ENCODE data around the gene FBN2.

The FBN2 gene

DNA sequence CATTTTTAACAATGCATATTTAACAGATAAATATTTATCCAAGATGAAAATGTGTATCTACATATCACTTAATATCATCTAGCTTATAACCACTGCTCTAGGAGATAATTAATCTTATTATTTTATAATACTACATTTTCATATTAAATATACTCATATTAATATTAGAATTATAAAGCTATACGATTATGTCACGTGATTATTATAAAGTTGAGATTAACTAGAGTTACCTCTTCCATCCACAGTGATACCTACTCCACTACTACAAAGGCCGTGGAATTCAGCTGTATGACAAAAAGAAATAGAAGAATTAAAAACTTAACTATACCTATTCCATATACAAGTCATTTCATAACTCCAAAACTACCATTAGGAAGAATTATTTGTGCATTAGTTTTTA is 171.9 kb downstream of the FBN2 start:
- Histone ChIP-seq H4K20me1 (ENCODE audit: insufficient read depth, low read length, poor library complexity, severe bottlenecking) (no peaks in the 10 kb centered on the region), H3K9ac (ENCODE audit: low read depth, low read length, poor library complexity, severe bottlenecking) (no peak overlapping the region), H3K4me2 (ENCODE audit: low read depth, low read length, poor library complexity, severe bottlenecking) (no peak overlapping the region), H3K4me3 (ENCODE audit: low read length, poor library complexity, severe bottlenecking) (no peak overlapping the region), H3K9me3 (ENCODE audit: insufficient read depth, low read depth, low read length) (no peaks in the 10 kb centered on the region), H3F3A (ENCODE audit: low read depth) (no peaks in the 10 kb centered on the region), H3K27me3 (ENCODE audit: insufficient read depth, low read length, poor library complexity, severe bottlenecking) (no peaks in the 10 kb centered on the region), H3K36me3 (ENCODE audit: insufficient read depth, low read length) (no peaks in the 10 kb centered on the region), H3K9me2 (replicated peaks; ENCODE audit: low read depth, low read length) (no peaks in the 10 kb centered on the region), H3K4me1 (ENCODE audit: insufficient read depth, low read length, poor library complexity, severe bottlenecking) (no peaks in the 10 kb centered on the region), H3K79me2 (ENCODE audit: insufficient read depth, low read length) (no peaks in the 10 kb centered on the region), H2AFZ (ENCODE audit: low read length) (no peak overlapping the region)
- TF ChIP-seq, protein P1, sequence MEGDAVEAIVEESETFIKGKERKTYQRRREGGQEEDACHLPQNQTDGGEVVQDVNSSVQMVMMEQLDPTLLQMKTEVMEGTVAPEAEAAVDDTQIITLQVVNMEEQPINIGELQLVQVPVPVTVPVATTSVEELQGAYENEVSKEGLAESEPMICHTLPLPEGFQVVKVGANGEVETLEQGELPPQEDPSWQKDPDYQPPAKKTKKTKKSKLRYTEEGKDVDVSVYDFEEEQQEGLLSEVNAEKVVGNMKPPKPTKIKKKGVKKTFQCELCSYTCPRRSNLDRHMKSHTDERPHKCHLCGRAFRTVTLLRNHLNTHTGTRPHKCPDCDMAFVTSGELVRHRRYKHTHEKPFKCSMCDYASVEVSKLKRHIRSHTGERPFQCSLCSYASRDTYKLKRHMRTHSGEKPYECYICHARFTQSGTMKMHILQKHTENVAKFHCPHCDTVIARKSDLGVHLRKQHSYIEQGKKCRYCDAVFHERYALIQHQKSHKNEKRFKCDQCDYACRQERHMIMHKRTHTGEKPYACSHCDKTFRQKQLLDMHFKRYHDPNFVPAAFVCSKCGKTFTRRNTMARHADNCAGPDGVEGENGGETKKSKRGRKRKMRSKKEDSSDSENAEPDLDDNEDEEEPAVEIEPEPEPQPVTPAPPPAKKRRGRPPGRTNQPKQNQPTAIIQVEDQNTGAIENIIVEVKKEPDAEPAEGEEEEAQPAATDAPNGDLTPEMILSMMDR (conservative IDR thresholded peaks at IDR 0.05; ENCODE audit: low read length): no peak

DNA sequence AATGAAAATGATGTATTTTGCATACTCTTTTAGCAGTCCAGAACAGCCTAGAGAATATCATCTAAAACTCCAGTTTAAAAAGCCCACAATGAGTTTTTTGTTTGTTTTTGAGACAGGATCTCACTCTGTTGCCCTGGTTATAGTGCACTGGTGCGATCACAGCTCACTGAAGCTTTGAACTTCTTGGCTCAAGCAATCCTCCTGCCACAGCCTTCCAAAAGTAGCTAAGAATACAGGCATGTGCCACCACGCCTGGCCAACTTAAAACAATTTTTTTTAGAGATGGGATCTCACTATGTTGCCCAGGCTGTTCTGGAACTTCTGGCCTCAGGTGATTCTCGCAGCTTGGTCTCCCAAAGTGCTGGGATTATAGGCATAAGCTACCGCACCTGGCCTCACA is 175.7 kb downstream of the FBN2 start:
- H3K4me3 ChIP-seq (ENCODE audit: low read length, poor library complexity, severe bottlenecking): no peak overlapping the region
- no peaks in the 10 kb centered on the region for H3K27me3 ChIP-seq (ENCODE audit: insufficient read depth, low read length, poor library complexity, severe bottlenecking)
- TF ChIP-seq, protein P1 (conservative IDR thresholded peaks at IDR 0.05; ENCODE audit: low read length): no peak
- TF ChIP-seq EZH2phosphoT487 (IDR thresholded peaks at IDR 0.05; ENCODE audit: borderline replicate concordance): no peak
- no peak overlapping the region for H3K4me2 ChIP-seq (ENCODE audit: low read depth, low read length, poor library complexity, severe bottlenecking)
- H3K9me2 ChIP-seq (replicated peaks; ENCODE audit: low read depth, low read length): no peaks in the 10 kb centered on the region
- H3K79me2 ChIP-seq (ENCODE audit: insufficient read depth, low read length): no peaks in the 10 kb centered on the region
- H2AFZ ChIP-seq (ENCODE audit: low read length): no peak overlapping the region
- H4K20me1 ChIP-seq (ENCODE audit: insufficient read depth, low read length, poor library complexity, severe bottlenecking): no peaks in the 10 kb centered on the region
- no peaks in the 10 kb centered on the region for H3F3A ChIP-seq (ENCODE audit: low read depth)
- no peaks in the 10 kb centered on the region for H3K9me3 ChIP-seq (ENCODE audit: insufficient read depth, low read depth, low read length)
- no peak overlapping the region for H3K9ac ChIP-seq (ENCODE audit: low read depth, low read length, poor library complexity, severe bottlenecking)
- H3K4me1 ChIP-seq (ENCODE audit: insufficient read depth, low read length, poor library complexity, severe bottlenecking): no peaks in the 10 kb centered on the region
- no peaks in the 10 kb centered on the region for H3K36me3 ChIP-seq (ENCODE audit: insufficient read depth, low read length)

DNA sequence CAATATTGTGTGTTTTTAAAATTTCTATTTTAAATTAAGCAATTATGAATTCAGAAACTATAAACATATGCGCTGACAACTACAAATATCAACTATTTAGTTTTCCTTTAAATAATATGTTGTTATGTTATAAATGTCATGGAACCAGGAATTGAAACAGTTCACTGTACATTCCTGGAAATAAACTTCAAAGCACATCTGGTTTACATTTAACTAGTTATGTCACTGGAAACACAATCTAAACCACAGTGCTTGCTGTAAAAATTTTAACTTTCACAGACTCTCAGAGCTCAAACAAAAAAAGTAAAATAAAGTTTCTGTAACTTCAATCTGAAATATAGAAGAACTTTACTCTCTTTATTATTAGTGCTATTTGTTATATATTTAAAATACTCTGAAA is 179.2 kb downstream of the FBN2 start:
- no peaks in the 10 kb centered on the region for H3K4me1 ChIP-seq (ENCODE audit: insufficient read depth, low read length, poor library complexity, severe bottlenecking)
- H3K27me3 ChIP-seq (ENCODE audit: insufficient read depth, low read length, poor library complexity, severe bottlenecking): no peaks in the 10 kb centered on the region
- no peak overlapping the region for H3K4me3 ChIP-seq (ENCODE audit: low read length, poor library complexity, severe bottlenecking)
- H3F3A ChIP-seq (ENCODE audit: low read depth): no peaks in the 10 kb centered on the region
- no peaks in the 10 kb centered on the region for H3K9me3 ChIP-seq (ENCODE audit: insufficient read depth, low read depth, low read length)
- no peak for TF ChIP-seq EZH2phosphoT487 (IDR thresholded peaks at IDR 0.05; ENCODE audit: borderline replicate concordance)
- TF ChIP-seq, protein P1 (conservative IDR thresholded peaks at IDR 0.05; ENCODE audit: low read length): no peak
- H3K9me2 ChIP-seq (replicated peaks; ENCODE audit: low read depth, low read length): no peaks in the 10 kb centered on the region
- no peak overlapping the region for H3K4me2 ChIP-seq (ENCODE audit: low read depth, low read length, poor library complexity, severe bottlenecking)
- H3K36me3 ChIP-seq (ENCODE audit: insufficient read depth, low read length): no peaks in the 10 kb centered on the region
- H4K20me1 ChIP-seq (ENCODE audit: insufficient read depth, low read length, poor library complexity, severe bottlenecking): no peaks in the 10 kb centered on the region
- no peak overlapping the region for H3K9ac ChIP-seq (ENCODE audit: low read depth, low read length, poor library complexity, severe bottlenecking)
- no peak overlapping the region for H2AFZ ChIP-seq (ENCODE audit: low read length)
- H3K79me2 ChIP-seq (ENCODE audit: insufficient read depth, low read length): no peaks in the 10 kb centered on the region

All from Loucy (cell line).